PC-3 (cell line): ENCODE data around the gene SLC25A21.

Source experiments
- EZH2 ChIP-seq: fragments of 300-600 bp; sonication (generic); IDR thresholded peaks from one replicate; pipeline ENCODE4 v1.6.1; 2017; ENCODE audit warnings: antibody characterized with exemption, mild to moderate bottlenecking, low read length; ENCODE audit not compliant: unreplicated experiment
- EZH2phosphoT487 ChIP-seq: fragments of 300-600 bp; sonication (generic); IDR thresholded peaks from 2 replicates; pipeline ENCODE4 v1.6.1; 2018; ENCODE audit warnings: mild to moderate bottlenecking, antibody characterized with exemption, low read length, borderline replicate concordance
- TF ChIP-seq, protein P1 (sequence below): fragments of 300-600 bp; sonication (generic); conservative IDR thresholded peaks from 2 replicates; pipeline ENCODE4 v1.5.1; 2017; ENCODE audit warnings: antibody characterized with exemption, low read depth, mild to moderate bottlenecking, low read length

DNA sequence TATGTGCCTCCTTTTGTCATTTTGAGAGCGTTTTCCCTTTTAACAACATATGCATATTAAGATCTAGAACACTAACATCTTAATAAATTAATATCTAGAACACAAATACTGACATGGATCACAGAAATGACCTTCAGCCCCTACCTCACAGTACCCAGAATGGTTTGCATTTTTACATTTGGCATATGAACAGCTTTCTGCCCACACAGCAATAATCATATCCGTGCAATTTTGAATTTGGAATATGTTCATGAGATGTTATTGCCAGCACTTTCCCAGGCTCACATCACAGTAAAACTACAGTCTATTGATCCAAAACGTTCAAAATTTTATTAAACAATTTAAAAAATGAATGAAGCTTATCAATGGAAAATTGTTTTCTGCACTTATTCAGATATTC lies 114.6 kb downstream of the SLC25A21 start:
- TF ChIP-seq, protein P1, sequence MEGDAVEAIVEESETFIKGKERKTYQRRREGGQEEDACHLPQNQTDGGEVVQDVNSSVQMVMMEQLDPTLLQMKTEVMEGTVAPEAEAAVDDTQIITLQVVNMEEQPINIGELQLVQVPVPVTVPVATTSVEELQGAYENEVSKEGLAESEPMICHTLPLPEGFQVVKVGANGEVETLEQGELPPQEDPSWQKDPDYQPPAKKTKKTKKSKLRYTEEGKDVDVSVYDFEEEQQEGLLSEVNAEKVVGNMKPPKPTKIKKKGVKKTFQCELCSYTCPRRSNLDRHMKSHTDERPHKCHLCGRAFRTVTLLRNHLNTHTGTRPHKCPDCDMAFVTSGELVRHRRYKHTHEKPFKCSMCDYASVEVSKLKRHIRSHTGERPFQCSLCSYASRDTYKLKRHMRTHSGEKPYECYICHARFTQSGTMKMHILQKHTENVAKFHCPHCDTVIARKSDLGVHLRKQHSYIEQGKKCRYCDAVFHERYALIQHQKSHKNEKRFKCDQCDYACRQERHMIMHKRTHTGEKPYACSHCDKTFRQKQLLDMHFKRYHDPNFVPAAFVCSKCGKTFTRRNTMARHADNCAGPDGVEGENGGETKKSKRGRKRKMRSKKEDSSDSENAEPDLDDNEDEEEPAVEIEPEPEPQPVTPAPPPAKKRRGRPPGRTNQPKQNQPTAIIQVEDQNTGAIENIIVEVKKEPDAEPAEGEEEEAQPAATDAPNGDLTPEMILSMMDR, result no peak
- TF ChIP-seq EZH2, result no peak
- no peak for TF ChIP-seq EZH2phosphoT487
